ENCODE results near the gene PLEKHA7.

The PLEKHA7 gene

DNA sequence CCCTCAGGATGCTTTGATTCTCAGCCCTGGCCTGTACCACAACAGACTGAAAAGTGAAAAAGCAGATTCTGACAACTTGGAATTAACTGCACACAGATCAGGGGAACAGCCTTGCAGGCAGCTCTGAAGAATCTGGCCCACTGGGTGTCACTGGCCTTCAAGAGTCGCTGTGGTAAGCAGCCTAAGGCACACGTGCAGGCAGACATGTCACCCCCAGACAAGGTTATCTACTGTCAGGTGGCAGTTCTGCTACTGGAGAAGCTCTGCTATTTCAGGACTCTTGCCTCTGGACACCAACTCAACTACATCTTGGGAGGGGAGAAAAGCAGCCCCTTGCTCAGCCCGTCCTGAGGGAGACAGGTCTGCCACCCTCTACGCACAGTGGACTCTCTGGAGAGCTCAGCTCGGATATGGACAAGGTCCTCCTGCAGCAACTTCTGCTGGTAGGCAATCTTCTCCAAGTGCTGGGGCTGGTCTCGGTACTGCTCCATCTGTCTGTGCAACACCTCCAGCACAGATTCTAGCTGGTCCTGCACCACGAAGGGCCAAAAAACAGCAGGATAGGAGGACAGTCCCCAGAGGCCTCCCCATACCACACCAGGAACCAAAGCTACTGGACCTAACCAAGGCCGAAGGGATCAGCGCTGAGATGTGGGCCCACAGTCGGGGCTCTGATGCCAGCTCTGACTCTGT lies 212.8 kb downstream of the PLEKHA7 start:
- no peak for DNase-seq

DNA sequence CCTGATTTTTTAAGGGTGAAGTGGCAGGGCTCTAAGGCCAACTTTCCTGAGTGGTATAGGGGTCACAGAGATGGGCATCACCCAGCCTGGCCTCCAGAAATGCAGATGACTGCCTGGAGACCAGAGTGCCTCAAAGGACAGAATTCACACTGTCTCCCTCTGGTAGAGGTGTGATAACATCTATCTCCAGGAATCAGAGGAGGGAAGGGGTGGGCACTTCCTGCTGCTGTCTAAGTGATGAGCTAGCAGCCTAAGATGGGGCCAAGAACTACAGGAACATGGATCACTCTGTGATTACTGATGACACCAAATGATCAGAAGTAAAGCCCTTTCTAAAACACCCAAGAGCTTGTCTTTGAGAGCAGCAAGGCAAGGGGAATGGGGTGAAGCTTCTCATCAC lies 213.8 kb downstream of the PLEKHA7 start:
- DNase-seq, result no peak

DNA sequence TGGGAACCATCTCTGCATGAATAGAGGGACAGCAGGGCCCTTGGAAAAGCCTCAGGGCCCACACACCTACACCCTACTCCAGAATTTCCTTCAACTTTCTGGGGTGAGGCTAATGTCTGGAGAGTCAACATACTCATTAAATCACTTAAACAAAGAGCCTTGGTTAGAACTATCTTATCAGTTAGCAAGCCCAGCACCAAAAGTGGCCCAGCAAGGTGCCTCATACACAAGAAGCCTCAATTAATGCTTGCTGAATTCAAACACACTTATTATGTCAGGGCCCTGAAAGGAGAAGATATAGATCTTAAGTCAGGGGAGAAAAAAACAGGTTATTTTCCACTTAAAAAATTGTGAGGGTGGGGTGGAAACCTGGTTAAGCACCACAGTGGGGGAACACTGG lies 214.3 kb downstream of the PLEKHA7 start:
- no peak for DNase-seq

DNA sequence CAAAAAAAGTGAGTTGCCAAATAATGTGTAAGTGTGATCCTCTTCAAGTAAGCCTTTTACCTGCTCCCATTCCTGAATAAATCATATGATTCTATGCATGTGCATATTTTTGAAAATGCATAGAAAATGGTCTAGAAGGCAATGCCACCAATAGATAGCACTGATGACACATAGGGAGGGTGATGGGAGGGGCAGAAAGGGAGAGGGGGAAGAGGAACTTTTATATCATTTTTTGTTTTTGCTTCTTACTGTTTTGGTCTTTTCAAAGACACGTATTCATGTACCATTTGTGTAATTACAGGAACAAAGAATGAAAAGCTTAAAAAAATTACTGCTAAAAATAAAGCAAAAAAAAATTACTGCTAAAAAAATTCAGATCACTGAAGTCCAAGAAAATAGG lies 215.0 kb downstream of the PLEKHA7 start:
- DNase-seq, result no peak

DNA sequence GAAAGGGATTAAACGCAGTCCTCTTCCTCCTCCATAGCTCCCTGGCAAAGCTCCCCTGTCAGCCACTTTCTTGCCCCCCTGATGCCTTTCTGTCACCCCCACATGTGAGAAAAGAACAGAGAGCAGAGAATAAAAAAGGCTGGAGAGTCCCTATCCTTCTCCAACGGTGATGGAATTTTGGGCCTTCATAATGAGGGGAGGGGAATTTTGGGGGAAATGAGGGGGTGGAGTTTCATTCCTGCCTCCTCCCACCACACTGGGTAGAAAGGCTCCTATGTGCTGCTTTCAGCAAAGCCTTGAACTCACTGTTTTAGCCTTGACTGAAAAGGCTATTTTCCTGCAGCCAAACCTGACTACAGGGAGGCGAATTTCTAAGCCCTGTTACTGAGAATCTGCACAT lies 216.4 kb downstream of the PLEKHA7 start:
- no peak for DNase-seq

DNA sequence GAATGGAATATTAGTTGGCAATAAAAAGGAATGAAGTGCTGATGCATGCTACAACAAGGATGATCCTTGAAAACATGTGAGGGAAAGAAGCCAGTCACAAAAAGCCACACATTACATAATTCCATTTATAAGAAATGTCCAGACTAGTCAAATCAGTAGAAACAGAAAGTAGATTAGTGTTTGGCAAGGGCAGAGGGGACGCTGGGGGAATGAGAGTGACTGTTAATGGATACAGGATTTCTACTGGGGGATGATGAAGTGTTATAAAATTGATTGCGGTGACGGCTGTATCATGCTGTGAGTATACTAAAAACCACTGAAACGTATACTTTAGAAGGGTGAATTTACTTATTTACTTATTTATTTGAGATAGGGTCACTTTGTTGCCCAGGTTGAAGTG lies 217.9 kb downstream of the PLEKHA7 start:
- no peak for DNase-seq

DNA sequence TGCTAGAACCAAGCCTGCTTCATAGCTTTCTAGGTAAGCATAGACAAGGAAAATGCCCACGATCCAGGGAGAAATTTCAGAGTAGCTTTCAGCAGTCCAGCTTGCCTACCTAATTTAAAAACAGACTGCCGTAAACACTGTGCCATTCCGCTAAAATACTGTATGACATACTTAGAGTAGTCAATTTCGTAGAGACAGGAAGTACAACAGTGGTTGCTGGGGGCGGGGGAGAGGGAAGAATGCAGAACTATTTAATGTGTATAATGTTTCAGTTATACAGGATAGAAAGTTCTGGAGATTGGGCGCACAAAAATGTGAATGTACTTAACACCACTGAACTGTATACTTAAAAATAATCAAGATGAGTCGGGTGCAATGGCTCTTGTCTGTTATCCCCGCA lies 219.1 kb downstream of the PLEKHA7 start:
- DNase-seq, result no peak

DNA sequence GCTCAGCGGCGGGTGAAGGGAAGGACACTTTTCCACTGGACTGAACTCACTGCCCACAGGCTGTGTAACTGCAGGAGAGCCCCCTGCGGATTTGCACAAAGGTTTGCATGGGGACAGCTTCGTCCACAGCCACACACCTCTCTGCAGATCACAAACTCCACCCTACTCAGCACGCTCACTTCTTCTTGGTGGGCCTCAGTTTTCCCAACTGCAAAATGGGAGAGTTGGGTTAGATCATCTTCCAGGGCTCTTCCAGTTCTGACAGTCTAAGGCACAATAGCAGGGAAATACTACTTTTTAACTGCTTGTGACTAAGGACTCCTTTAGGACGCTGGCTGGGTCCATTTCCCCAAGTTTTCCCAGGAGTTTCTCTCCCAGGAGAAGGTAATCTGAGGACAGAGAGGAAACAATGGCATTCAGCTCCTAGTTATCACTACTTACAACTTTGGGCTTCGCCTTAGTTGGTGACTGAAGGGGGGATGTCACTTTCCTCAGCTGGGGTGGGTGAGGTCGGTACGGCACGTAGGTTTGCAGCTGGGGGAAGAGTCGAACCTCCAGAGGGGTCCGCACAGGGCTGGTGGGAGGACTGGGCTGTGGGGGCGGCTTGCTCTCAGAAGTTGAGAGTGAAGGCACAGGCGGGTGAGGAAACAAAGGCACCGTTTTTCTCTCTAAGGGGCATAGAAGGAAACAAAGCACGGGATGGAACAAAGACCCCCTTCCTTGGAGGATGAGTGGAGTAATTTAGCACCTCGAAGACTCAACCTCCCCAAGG lies 220.0 kb downstream of the PLEKHA7 start:
- DNase-seq, result no peak

DNA sequence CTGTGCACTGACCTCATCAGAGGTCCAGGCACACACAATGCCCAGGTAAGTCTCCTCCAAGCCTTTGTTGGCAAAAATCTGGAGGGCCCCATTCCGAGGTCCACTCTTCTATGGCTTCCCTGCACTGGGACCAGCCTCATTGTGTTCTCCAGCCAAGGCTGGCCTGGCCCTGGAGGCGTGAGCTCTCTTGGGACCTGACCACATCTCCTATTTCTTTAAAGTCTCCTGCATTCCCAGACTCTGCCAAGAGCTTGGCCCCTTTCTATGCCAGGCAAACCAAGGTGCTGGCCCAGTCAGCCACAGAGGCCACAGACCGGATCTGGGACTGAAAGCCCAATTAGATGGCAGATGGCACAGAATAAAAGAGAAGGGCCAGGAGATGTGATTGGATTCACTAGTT lies 220.7 kb downstream of the PLEKHA7 start:
- DNase-seq, result no peak

DNA sequence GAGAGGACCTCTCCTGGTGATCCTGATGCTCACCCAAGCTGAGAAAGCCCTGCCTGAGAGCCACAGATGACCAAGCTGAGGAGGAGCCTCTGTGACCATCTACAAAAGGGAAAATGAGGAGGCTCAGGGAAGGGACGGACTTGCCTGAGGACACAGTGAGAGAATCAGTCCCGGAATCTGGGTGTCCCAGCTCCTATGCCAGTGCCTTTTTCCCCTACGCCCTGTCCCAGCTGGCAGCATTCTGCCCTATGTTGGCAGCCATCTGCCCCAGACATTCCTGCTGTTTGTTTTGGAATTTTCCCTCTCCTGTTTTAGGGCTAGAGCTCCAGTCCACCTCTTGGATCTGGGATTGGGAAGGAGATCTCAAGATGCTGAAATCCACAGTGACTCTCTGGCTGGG lies 221.2 kb downstream of the PLEKHA7 start:
- DNase-seq, result no peak

DNA sequence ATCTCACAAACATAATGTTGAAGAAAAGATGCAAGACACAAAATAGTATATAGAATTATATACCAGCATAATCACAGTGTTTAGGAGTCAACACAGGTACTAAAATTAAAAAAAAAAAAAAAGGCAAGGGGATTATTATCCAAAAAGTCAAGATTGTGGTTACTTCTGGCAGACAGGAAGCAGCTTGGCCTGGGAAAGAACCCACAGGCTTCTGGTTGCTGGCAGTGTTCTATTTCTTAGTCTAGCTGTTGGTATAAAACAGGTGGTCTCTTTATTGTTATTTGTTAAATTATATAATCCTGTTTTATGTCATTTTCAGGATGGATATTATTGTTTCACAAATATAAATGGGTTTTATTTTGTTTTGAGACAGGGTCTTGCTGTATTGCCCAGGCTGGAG lies 221.8 kb downstream of the PLEKHA7 start:
- no peak for DNase-seq

DNA sequence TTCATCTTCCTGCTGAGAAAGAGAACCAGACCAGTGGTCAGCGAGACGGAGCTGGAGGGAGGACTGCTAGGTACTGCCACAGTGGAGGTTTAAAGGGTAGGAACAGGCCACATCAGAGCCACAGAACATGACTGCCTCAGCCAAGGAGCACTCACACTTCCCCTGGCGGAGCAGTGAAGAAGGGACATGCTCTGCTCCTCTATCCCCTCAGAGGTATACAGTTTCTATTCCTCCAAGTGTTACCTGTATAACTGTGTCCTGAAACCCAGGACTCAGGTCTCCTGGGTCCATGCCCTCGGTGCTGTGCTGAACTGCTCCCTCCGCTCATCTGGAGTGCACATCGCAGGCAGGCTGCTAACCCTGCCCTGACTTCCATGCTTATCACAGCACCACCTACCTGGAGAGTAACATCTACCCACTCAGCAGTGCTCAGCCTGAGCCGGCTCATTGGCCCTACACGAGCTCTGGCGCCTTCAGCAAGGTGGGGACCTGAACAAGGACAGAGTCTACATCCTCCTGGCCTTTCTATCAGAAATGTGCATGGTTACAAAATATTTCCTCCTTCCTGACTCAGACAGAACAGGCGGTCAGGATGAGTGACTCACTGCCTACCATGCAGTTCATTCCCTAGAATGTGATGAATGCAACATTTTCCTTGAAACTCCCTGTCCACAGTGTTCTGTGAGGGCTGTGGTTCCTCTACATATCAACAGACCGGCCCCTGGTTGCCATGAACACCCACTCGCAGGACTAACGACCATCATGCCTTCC lies 222.8 kb downstream of the PLEKHA7 start:
- peak; percentile 35 for DNase-seq

DNA sequence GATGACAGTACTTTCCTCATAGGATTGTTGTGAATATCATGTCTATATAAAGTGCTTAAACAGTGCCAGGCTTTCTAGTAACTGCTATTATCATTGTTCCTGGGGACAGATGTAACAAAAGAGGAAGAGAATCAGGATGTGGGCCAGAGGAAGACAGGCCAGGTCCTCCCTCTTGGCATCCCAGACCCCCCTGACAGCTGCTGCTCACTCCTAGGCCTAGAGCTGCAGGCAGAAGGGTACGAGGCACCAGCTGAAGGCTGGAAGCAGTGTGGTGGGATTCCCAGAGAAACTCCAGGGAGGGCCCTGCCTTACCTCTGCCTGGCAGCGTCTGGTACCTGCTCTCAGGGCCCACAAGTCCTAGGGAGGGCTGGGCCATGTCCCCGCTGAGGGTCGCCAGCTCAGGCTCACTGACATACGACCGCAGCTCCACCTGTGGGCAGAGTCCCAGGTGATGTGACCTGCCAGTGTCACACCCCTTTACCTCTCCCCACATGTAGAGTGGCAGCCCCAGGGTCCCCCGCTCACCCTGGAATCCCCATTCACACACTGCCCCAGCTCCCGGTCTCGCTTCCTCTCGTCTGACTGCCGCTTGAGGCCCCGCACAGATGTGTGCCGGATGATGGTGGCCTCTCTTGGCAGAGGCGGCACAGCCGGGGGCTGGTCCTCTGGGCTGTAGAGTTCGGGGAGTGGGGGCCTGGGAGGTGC lies 223.6 kb downstream of the PLEKHA7 start:
- no peak for DNase-seq

DNA sequence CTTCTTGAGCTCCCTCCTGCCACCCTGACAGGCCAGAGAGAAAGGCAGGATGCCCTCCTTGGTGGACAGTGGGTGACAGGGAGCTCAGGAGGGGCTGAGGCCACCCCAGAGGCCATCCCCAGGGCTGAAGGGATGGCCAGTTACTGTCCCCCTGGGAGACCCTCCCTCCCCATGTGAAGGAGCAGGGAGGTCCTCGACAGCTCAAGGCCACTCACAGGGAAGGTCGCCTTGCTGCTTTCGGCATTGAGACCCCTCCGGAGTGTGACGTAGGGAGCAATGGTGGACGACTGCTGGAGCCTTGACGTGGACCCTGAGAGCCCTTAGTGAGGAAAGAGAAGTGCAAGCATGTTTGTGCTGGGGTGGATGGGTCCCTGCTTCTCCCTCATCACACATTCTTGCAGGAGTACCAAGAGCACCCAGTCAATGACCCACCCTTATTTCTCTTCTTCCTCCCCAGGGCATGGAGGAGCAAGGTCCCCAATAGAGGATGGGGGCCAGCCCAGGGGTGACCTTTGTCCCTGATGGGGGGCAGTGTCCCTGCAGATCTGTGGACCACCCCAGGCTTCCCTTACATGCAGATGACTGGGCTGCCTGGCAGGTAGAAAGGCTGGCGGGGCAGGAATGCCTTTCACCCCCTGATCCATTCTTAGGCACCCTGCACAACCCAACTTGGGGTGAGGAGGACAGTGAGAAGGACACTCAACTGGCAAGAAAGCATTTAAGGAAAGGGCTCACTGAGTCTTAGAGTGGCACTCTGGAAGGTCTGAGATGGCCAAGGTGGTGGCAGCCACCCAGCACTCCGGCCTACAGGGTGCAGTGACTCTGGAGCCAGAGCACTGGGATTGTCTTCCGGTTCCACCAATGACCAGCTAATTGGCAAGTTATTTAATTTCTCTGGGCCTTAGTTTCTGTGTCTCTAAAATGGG lies 224.4 kb downstream of the PLEKHA7 start:
- DNase-seq, result no peak

DNA sequence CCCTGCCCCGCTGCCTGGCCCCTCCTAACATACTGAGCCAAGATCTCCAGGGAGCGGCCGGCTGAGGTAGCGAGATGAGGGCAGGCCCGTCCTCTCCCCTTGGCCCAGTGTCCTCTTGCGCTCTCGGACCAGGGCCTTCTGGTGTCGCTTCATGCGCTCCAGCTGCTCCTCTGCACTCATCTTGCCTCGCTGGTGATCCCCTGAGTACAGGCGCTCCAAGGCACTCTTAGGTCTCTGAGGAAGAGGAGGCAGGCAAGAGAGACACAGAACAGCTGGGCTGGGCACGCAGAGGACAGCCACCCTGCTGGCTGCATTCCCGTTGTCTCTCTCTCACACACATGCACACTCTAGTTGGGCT lies 225.2 kb downstream of the PLEKHA7 start:
- DNase-seq, result no peak

DNA sequence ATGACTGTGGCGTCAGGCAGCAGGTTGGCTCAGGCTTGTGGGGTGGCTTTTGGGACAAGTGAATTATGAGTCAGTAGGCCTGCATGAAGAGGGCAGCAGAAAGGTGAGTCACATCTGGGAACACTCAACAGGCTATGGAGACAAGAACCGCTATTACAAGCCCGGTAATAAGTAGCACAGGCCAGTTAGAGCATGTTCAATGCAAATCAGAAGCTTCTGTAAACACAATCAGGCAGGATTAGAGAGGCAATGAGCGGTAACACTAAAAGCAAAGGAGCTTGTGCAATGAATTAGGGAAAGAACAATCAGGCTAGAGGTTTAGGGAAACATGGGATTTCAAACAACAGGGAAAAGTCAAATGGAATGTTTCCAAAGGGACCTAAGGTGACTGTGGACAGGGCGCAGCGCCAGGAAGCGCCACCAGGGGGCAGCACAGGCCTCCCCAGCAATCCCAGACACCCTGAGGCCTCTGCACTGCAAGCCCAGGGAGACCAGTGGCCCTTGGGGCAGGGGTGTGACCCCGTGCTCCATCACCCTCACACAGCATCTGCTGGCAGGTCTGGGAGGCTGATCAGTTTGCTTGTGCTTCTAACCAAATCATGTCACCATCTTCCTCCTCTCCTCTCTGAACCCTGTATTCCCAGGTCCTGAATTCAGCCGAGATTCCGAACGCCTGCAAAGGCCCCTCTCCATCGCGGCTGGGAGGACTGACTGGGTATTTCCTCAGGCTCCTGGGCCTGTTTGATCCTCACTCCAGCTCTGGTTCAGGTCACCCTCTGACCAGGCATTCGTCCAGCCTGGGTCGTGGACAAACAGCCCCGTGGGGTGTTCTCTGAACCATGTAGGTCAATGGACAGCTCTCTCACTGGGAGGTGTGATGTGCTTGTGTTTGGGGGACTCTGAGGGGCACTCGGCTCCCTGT lies 225.8 kb downstream of the PLEKHA7 start:
- peak; percentile 70 for DNase-seq

DNA sequence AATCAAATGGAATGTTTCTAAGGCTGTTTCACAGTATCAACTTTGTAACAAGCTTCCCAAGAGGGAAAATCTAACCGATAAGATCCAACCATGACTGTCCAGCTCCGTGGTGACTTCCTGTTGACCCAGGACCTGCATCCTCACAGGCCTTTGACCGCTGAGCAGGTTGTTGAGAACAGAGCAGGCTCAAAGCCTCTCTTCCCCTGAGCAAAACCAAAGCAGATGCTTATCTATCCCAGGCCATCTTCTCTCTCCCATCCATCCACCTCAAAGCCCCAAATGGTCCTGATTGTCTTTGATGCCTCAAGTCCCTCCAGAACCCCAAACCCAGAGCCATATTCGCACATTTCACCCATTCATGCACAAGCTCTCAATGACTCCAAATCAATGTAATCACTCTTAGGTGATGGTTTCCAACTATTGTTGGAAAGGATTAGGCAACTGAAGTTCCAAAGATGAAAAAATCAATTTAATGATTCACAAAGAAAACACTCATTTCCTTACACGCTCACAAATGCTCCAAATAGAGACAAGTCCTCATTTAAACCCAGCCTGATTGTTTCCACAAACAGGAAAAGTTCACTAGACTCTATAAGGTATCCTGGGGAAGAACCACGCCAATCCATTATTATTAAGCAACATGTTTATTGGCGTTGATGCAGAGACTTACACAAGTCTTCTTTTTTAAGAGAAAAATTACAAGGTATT lies 227.0 kb downstream of the PLEKHA7 start:
- DNase-seq, result no peak

DNA sequence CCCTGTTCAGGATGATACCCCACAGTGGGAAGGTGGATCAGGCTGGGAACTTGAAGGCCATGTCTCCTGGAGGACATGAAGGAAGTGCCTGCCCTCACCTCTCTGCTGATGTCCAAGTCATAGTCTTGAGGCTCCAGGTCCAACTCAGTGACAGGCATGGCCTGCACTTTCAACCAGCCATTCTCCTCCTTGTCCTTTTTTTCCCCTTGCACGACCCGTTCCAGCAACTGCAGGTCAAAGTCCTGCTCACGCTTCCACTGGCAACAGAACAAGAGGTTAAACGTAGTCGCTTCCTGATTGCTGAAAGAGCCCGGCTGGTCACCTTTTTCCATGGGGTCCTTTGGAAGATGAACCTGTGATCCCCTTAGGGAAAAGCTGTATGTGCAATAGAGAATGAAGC lies 228.1 kb downstream of the PLEKHA7 start:
- DNase-seq, result no peak

DNA sequence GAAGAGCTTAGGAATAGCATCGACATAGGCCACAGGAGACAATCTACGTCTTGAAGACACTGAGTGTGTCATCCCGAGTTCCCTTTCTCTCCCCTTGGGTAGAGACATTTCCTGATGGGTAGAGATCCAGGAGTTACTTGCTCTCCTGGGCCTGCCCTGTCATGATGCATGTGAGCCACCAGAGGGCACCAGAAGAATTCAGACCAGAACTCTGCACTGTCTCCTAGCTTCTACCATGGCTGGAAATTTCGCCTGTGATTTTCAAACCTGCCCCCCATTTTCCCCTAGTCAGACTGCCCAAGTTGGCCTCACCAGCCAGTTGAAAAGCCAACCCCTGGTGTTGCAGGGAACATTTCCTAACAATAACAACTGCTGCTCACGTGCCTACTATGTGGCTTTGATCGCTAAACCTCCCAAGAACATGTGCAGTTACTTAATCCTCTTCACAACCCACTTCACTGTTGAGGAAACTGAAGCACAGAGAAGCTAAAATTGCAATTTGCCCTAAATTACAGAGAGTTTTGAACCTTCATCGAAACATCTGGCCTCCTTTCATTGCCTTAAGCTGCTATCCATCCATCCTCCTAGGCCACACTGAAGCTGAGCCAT lies 228.6 kb downstream of the PLEKHA7 start:
- peak; percentile 79 for DNase-seq

DNA sequence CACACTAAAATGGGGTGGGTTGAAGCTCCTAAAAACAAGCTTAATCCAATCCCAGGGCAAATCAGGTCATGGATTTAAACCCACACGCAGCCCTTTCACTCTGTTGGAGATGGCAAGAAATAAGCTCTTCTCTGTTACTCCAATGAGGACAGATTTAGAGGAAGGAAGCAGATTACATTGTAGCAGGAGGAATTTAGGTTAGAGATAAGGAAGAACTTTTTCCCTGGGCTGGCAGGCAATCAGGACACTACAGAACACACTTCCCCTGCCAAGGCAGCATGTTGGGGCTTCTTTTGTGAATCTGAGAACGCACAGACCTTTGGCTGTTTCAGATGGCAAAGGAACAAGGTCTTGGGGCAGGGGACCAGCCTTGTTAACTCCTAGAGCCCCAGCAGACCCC lies 229.5 kb downstream of the PLEKHA7 start:
- no peak for DNase-seq

Measured in DMS53 (cell line).